Stimulated activated CD4-positive, alpha-beta T cell treated with anti-CD3 and anti-CD28 coated beads, Interleukin-2, amount 100 ng/mL, for 4 hours (primary cell): Measurements from ENCODE around the gene FES.
"Not testable (repeated sequence)": the region's sequence is repeated elsewhere in the genome, so short reads cannot be mapped to it uniquely, and the experiment has no call there.

ENCODE experiments used
- DNase-seq: peaks from one replicate; pipeline ENCODE4 v3.0.0-alpha.2; 2020; ENCODE audit warnings: low read depth

Gene FES

GRCh38 chr15:90910441-90911301 lies 26.4 kb downstream of the FES start:
- DNase-seq = no peak

GRCh38 chr15:90911302-90911623 lies 27.0 kb downstream of the FES start:
- no peak for DNase-seq

- DNase-seq = no peak
Observed at GRCh38 chr15:90911906-90912769, 27.8 kb downstream of the FES start.

GRCh38 chr15:90912770-90913075 lies 28.4 kb downstream of the FES start:
- DNase-seq = no peak

- no peak for DNase-seq
Observed at GRCh38 chr15:90913398-90913944, 29.2 kb downstream of the FES start.

- DNase-seq = no peak
Observed at GRCh38 chr15:90914305-90915080, 30.2 kb downstream of the FES start.

DNA sequence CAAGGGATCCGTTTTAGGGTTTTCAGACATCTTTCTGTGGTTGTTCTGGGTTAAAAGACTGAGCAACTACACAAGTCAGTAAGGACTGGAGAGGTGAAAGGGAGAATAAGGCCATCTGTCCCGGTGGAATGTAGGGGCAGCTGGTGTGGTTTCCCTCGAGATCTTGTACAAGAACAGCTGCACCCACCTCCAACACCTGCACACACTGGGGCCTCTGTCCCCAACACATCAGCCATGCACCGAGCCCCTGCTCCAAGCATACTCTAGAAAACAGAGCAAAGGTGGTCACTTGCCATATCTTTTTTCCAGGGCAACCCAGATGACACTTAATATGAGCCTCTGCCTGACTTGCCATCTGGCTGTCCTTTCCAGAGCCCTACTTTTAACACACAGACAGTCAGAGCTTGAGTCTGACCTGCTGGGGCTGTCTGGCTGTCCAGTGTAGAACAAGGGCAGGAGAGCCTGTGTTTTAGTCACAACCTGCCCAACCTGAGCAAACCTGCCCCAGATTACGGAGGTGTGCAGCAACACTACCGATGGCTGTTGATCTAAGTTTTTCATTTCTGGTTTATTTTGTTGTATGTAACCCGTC lies 31.0 kb downstream of the FES start:
- DNase-seq = no peak

GRCh38 chr15:90915808-90916440 lies 31.6 kb downstream of the FES start:
- DNase-seq = no peak

GRCh38 chr15:90916461-90916860 lies 32.2 kb downstream of the FES start:
- no peak for DNase-seq

GRCh38 chr15:90917569-90917968 lies 33.3 kb downstream of the FES start:
- no peak for DNase-seq

- no peak for DNase-seq
Observed at GRCh38 chr15:90918034-90918788, 33.9 kb downstream of the FES start.

- no peak for DNase-seq
Observed at GRCh38 chr15:90918835-90919234, 34.5 kb downstream of the FES start.

DNA sequence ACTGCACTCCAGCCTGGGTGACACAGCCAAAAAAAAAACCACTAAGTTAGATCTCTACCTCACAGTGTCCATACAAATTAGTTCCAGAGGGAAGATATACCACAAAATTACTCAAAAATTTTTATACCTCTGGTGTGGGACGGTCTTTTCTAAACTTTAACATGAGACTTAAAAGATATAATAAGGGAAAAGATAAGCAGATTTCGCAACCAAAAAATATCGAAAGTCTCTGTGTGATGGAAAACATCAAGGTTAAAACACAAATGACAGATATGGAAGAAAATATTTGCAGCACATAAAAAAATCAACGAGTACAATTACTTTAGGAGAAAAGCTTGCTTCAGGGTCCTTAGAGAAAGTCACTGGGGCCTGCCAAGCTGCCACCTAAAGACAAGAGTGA lies 37.6 kb downstream of the FES start:
- no peak for DNase-seq

GRCh38 chr15:90922712-90923322 lies 38.5 kb downstream of the FES start:
- DNase-seq = not testable (repeated sequence)

DNA sequence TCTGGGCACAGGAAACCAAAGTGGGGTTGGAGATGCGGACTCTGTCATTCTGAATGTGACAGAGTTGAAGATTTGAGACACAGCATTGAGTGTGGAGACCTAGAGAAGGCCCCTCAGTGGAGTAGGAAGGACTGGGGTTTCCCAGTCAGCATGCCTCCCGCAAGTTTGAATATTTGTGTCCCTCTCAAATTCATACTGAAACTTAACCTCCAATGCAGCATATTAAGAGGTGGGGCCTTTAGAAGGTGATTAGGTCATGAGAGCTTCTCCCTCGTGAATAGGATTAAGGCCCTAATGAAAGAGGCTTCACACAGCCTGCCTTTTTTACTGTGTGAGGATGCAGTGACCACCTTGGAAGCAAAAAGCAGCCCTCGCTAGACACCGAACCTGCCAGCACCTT lies 40.1 kb downstream of the FES start:
- DNase-seq = no peak

DNA sequence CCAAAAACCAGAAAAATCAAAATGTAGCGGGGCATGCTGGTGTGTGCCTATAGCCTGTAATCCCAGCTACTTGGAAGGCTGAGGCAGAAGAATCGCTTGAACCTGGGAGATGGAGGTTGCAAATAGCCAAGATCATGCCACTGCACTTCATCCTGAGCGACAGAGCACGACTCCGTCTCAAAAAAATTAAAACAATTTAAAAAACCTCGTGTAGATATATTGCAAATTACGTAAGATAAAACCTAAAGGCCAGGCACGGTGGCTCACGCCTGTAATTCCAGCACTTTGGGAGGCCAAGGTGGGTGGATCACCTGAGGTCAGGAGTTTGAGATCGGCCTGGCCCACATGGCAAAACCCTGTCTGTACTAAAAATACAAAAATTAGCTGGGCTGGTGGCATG lies 42.5 kb downstream of the FES start:
- DNase-seq = not testable (repeated sequence)

GRCh38 chr15:90928106-90928505 lies 43.8 kb downstream of the FES start:
- not testable (repeated sequence) for DNase-seq

DNA sequence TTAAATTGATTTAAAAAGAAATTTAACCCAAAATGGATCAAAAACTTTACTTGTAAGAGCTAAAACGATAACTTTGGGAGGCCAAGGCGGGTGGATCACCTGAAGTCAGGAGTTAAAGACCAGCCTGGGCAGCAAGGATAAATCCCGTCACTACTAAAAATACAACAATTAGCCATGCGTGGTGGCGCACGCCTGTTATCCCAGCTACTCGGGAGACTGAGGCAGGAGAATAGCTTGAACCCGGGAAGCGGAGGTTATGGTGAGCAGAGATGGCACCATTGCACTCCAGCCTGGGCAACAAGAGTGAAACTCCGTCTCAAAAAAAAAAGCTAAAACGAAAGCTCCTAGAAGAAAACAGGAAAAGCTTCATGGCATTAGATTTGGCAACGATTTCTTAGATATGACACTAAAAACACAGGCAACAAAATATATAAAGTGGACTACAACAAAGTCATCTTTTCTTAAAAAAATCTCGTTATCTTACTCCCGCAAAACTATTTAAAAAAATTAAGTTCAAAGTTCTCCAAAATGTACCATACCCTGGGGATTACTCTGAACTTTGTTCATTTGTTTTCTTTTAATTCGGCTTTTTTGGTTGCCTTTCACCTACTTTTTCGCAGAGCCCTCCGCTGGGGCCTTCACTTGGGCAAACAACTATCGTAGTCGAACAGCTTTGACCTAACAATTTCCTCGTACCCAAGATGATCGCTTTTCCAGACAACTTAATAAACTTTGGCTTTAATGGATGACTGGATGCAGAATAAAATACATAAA lies 45.1 kb downstream of the FES start:
- no peak for DNase-seq

DNA sequence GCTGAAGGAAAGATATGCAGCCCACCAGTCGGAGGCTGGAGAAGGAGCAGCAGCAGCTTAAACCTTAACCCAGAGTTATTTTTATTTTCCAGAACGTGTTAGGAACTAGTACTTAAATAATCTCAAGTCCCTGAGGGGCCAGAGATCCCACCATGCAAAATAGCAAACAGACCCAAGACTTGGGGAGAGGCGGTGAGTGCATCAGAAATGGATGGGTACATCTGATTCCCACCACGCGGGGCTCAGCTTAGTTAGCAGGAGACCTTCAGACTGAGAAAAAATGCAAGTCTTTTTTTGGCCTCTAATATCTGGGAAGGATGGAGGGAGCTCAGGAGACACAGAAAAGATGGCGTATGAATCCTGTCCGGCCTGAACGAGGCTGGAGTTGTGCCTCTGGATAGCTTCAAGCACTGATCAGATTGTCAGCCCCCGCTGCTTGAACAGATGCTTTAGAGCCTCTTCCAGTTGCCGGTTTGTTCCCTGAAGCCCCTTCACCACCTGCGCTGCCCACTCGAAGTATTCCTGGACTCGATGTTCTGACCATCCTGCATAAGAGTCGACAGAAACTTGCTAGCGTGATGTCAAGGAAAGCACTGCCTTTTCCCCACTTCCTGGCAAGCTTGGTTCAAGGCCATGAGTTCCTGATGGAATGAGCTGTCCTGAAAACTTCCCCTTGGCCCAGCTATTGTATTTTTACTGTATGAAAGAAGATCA lies 46.7 kb downstream of the FES start:
- DNase-seq = no peak
